OCI-LY7 (cell line): ENCODE results near the gene SNX14.

Experiments used
- EZH2phosphoT487 ChIP-seq: fragments of 200-600 bp; sonication (generic); IDR thresholded peaks from 2 replicates; pipeline ENCODE4 v1.6.1; 2018; ENCODE audit warnings: low read depth, borderline replicate concordance, mild to moderate bottlenecking, mixed run types, antibody characterized with exemption, low read length, moderate library complexity, mixed read lengths
- TF ChIP-seq, protein P1 (sequence below): fragments of 200-600 bp; sonication (generic); conservative IDR thresholded peaks from 2 replicates; pipeline ENCODE4 v1.5.1; 2014; ENCODE audit warnings: mild to moderate bottlenecking, antibody characterized with exemption, low read length, moderate library complexity, mixed read lengths

DNA sequence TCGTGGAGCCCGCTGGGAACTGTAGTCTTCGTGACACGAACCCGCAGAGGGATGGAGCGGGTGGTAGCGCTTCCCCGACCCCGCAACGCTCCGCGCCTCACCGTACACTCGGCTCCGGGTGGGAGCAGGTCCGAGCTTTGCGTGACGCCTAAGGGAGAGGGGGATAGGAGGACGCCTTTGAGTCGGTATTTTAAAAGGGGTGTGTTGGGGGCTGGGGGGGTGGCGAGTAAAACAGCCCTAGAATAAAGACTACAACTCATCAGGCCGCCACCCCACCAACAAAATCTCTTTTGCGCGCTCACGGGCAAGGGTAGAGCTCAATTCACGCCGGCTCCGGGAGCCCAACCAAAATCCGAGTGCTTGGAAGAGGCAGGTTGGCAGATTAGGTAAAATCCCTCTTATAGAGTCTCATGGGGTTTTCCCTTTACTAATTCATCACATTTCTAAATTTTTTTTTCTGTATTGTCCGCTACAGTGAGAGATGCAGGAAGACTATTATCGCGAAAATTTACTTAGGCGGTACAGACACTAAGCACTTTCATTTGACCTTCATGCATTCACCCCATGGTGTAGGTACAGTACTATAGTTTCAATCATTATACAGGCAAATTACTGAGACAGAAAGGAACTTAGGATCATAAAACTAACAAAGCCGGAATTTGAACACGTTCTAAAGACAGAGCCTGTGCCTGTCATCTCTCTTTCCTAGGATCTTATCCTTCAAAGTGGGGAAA lies 706 bp upstream of the SNX14 start:
- TF ChIP-seq, protein P1, sequence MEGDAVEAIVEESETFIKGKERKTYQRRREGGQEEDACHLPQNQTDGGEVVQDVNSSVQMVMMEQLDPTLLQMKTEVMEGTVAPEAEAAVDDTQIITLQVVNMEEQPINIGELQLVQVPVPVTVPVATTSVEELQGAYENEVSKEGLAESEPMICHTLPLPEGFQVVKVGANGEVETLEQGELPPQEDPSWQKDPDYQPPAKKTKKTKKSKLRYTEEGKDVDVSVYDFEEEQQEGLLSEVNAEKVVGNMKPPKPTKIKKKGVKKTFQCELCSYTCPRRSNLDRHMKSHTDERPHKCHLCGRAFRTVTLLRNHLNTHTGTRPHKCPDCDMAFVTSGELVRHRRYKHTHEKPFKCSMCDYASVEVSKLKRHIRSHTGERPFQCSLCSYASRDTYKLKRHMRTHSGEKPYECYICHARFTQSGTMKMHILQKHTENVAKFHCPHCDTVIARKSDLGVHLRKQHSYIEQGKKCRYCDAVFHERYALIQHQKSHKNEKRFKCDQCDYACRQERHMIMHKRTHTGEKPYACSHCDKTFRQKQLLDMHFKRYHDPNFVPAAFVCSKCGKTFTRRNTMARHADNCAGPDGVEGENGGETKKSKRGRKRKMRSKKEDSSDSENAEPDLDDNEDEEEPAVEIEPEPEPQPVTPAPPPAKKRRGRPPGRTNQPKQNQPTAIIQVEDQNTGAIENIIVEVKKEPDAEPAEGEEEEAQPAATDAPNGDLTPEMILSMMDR: no peak
- TF ChIP-seq EZH2phosphoT487: no peak
